K562 (cell line): ENCODE results near the gene THAP9. TPM values are rescaled to one million over a fixed set of nuclear protein-coding genes. Genes with fewer than 3 reads are reported as not detected.

Source experiments
- ARHGAP35 ChIP-seq: fragments of 450-650 bp; IDR thresholded peaks from 2 replicates; pipeline ENCODE4 v1.6.1; 2018; ENCODE audit not compliant: partially characterized antibody
- BMI1 ChIP-seq: fragments of 150-350 bp; IDR thresholded peaks from 2 replicates; pipeline ENCODE4 v1.6.1; 2014; ENCODE audit warnings: low read length
- CTBP1 ChIP-seq: fragments of 450-650 bp; IDR thresholded peaks from 2 replicates; pipeline ENCODE4 v1.6.1; 2016; ENCODE audit warnings: borderline replicate concordance
- EGR1 ChIP-seq: fragments of 450-650 bp; conservative IDR thresholded peaks from 2 replicates; pipeline ENCODE4 v1.6.1; 2017; ENCODE audit warnings: mild to moderate bottlenecking
- FOXJ2 ChIP-seq: fragments of 200-800 bp; sonication (Bioruptor generic); IDR thresholded peaks from 2 replicates; pipeline ENCODE4 v1.6.1; 2016; ENCODE audit warnings: missing genetic modification characterization, missing compliant biosample characterization
- FOXP1 ChIP-seq: sonication (generic); formaldehyde crosslinking; IDR thresholded peaks from 2 replicates; pipeline ENCODE4 v1.8.0; 2022; ENCODE audit warnings: mild to moderate bottlenecking, missing genetic modification reagents
- HBP1 ChIP-seq: fragments of 450-650 bp; formaldehyde crosslinking; IDR thresholded peaks from 2 replicates; pipeline ENCODE4 v1.4.0; 2022; ENCODE audit warnings: missing genetic modification characterization
- KLF6 ChIP-seq: fragments of 250-450 bp; sonication (Bioruptor Pico); IDR thresholded peaks from 2 replicates; pipeline ENCODE4 v1.4.0; 2020; ENCODE audit warnings: mild to moderate bottlenecking, moderate library complexity, borderline replicate concordance
- MAZ ChIP-seq, 2 experiments: fragments of 450-650 bp in 1 of 2; sonication (generic) in 1 of 2; formaldehyde crosslinking; IDR thresholded peaks in 1 of 2; conservative IDR thresholded peaks in 1 of 2; 2 replicates each; pipeline versions ENCODE4 v1.4.0 to v1.5.0; 2020; ENCODE audit warnings: mild to moderate bottlenecking in 1 of 2, missing genetic modification reagents in 1 of 2
- MLX ChIP-seq, 2 experiments: fragments of 450-650 bp in 1 of 2; sonication (generic) in 1 of 2; formaldehyde crosslinking; conservative IDR thresholded peaks; 2 replicates each; pipeline versions ENCODE4 v1.4.0 to v1.8.1; 2020 to 2022; ENCODE audit warnings: mild to moderate bottlenecking in 1 of 2, missing genetic modification reagents in 1 of 2
- SIN3B ChIP-seq: fragments of 450-650 bp; IDR thresholded peaks from 2 replicates; pipeline ENCODE4 v1.6.1; 2017; ENCODE audit warnings: low read depth, mild to moderate bottlenecking, moderate library complexity
- SIX5 ChIP-seq, 2 experiments: IDR thresholded peaks; 2 replicates each; pipeline ENCODE4 v1.6.1; 2011; ENCODE audit warnings: low read length in 2 of 2, borderline replicate concordance in 1 of 2, low read depth in 1 of 2, mild to moderate bottlenecking in 1 of 2, moderate library complexity in 1 of 2; ENCODE audit not compliant: insufficient read depth in 1 of 2
- SMAD4 ChIP-seq: fragments of 250-450 bp; sonication (Bioruptor Pico); conservative IDR thresholded peaks from 2 replicates; pipeline ENCODE4 v1.8.0; 2021; ENCODE audit warnings: inconsistent platforms, mild to moderate bottlenecking, moderate library complexity
- TAF15 ChIP-seq: fragments of 200-400 bp; formaldehyde crosslinking; IDR thresholded peaks from 2 replicates; pipeline ENCODE4 v1.6.1; 2017; ENCODE audit warnings: mild to moderate bottlenecking, low read depth, low read length, moderate library complexity
- TCF3 ChIP-seq: sonication (generic); formaldehyde crosslinking; IDR thresholded peaks from 2 replicates; pipeline ENCODE4 v1.4.0; 2020; ENCODE audit warnings: mild to moderate bottlenecking, missing genetic modification reagents
- TCF7L2 ChIP-seq: fragments of 150-350 bp; IDR thresholded peaks from 2 replicates; pipeline ENCODE4 v1.6.1; 2016; ENCODE audit warnings: low read depth, mild to moderate bottlenecking, low read length, moderate library complexity
- TFAM ChIP-seq: fragments of 250-450 bp; sonication (Bioruptor Pico); conservative IDR thresholded peaks from 2 replicates; pipeline ENCODE4 v1.5.0; 2021; ENCODE audit warnings: mild to moderate bottlenecking, moderate library complexity
- TFE3 ChIP-seq: fragments of 450-650 bp; formaldehyde crosslinking; IDR thresholded peaks from 2 replicates; pipeline ENCODE4 v1.4.0; 2020; ENCODE audit warnings: mild to moderate bottlenecking, mixed read lengths
- TRIM24 ChIP-seq, 2 experiments: fragments of 450-650 bp; IDR thresholded peaks; 2 replicates each; pipeline ENCODE4 v1.6.1; 2016
- ZBTB43 ChIP-seq: sonication (generic); formaldehyde crosslinking; IDR thresholded peaks from 2 replicates; pipeline ENCODE4 v1.8.0; 2023; ENCODE audit warnings: mild to moderate bottlenecking, missing genetic modification reagents
- ZFP1 ChIP-seq: fragments of 450-650 bp; formaldehyde crosslinking; IDR thresholded peaks from 2 replicates; pipeline ENCODE4 v1.4.0; 2020; ENCODE audit warnings: mild to moderate bottlenecking, mixed read lengths
- ZFP30 ChIP-seq: fragments of 250-450 bp; sonication (Bioruptor Pico); IDR thresholded peaks from 2 replicates; pipeline ENCODE4 v1.8.0; 2022; ENCODE audit warnings: moderate library complexity, mild to moderate bottlenecking, inconsistent platforms, borderline replicate concordance
- ZNF212 ChIP-seq: fragments of 450-650 bp; formaldehyde crosslinking; IDR thresholded peaks from 2 replicates; pipeline ENCODE4 v1.4.0; 2020; ENCODE audit warnings: mild to moderate bottlenecking
- ZNF75A ChIP-seq: fragments of 450-650 bp; formaldehyde crosslinking; IDR thresholded peaks from 2 replicates; pipeline ENCODE4 v1.4.0; 2020; ENCODE audit warnings: mild to moderate bottlenecking
- polyA plus RNA-seq, 8 experiments: library from polyadenylated mRNA; depleted of rRNA in 4 of 8; stranded (reverse) in 5 of 8; unstranded in 3 of 8; fragments of >200 nt; fragmentation: Nextera tagmentation in 2 of 8; fragmentation: Illumina TruSeq in 1 of 8; extraction: Ambion mirVana in 2 of 8; extraction: Trizol in 1 of 8; gene quantifications; 2 replicates each; pipeline versions ENCODE4 v1.2.1 to v1.2.3, GENCODE V29; 2011 to 2014; ENCODE audit warnings: inconsistent platforms in 1 of 8, missing spikeins in 1 of 8
- total RNA-seq, 7 experiments: library from RNA; depleted of rRNA in 6 of 7; stranded (reverse); fragments of >200 nt in 6 of 7; fragmentation: Illumina TruSeq in 2 of 7; extraction: Trizol in 2 of 7; gene quantifications; 2 replicates each; pipeline versions ENCODE4 v1.2.1 to v1.2.3, GENCODE V29; 2011 to 2021; ENCODE audit warnings: low replicate concordance in 1 of 7

Gene THAP9
- total and polyA plus RNA-seq, 9 of the 15 experiments (the other 6 are each of a cell fraction or from before 2014, with no cell fraction given) = 3.4 to 7.0 (median 5.4) TPM

- TF ChIP-seq FOXP1 (CRISPR knock-in tag) (peak; percentile 96), MAZ (CRISPR knock-in tag; conservative IDR thresholded peaks at IDR 0.05 in 1 of 2, IDR thresholded peaks at IDR 0.05 in 1 of 2) (peak; percentile 54 to 77), TAF15 (no peak), HBP1 (no peak), TFAM (CRISPR knock-in tag) (no peak), EGR1 (peak; percentile 55; the same call in 1 of the 2 replicates), ZNF75A (CRISPR knock-in tag) (no peak), TFE3 (no peak), TCF7L2 (no peak), ZFP1 (no peak), TRIM24 (IDR thresholded peaks at IDR 0.05) (0 out of 4 replicates have a peak, but pooled peaks of 1 of the 2 experiments have one; percentile 5), SMAD4 (CRISPR knock-in tag) (peak; percentile 78), ARHGAP35 (no peak), ZNF212 (CRISPR knock-in tag) (no peak), SIX5 (IDR thresholded peaks at IDR 0.05; ENCODE audit: borderline replicate concordance in 1 of 2, insufficient read depth in 1 of 2, low read depth in 1 of 2, low read length in 2 of 2) (no peak), SIN3B (no peak; the same call in 1 of the 2 replicates), CTBP1 (peak; percentile 77; the same call in 1 of the 2 replicates), FOXJ2 (tag) (no peak), ZFP30 (CRISPR knock-in tag) (no peak), KLF6 (peak; percentile 20; the same call in 1 of the 2 replicates), TCF3 (CRISPR knock-in tag) (peak; percentile 24; the same call in 1 of the 2 replicates), MLX (CRISPR knock-in tag; conservative IDR thresholded peaks at IDR 0.05) (peak in 1 of 2 experiments; percentile 54; a peak in 1 of 4 replicates), ZBTB43 (CRISPR knock-in tag) (no peak), BMI1 (no peak)
These were observed at the start of gene THAP9 (continued) for GRCh38 chr4:82900411-82901182.
